Activated CD4-positive, alpha-beta memory T cell treated with anti-CD3 and anti-CD28 coated beads, Interleukin-2, amount 10 ng/mL, durations not matched to agents 7 days and 5 days (primary cell): ENCODE data around the gene TESK1. TPM values are rescaled to one million over a fixed set of nuclear protein-coding genes. Genes with fewer than 3 reads are reported as not detected.
A peak's percentile ranks its signal among the peaks of the same experiment; 100 is the strongest.
"Not testable (repeated sequence)": the region's sequence is repeated elsewhere in the genome, so short reads cannot be mapped to it uniquely, and the experiment has no call there.

ENCODE experiments used
- CTCF ChIA-PET: fragments of 350-600 bp; sonication (Branson Sonifier 250); formaldehyde crosslinking; loops from one replicate; lab custom pipeline; 2021; ENCODE audit warnings: antibody characterized with exemption, inconsistent platforms; lab: Charles Lee
- POLR2A ChIA-PET: fragments of 350-600 bp; sonication (Branson Sonifier 250); formaldehyde crosslinking; loops from one replicate; lab custom pipeline; 2021; ENCODE audit warnings: antibody characterized with exemption; lab: Charles Lee
- DNase-seq: peaks from one replicate; pipeline ENCODE4 v3.0.0-alpha.2; 2020
- H3K27ac Mint-ChIP-seq: one replicate; pipeline ENCODE4 v1.8.0; 2021; ENCODE audit warnings: mild to moderate bottlenecking, mixed read lengths
- H3K27me3 Mint-ChIP-seq: one replicate; pipeline ENCODE4 v1.8.0; 2021; ENCODE audit warnings: mixed read lengths
- H3K36me3 Mint-ChIP-seq: one replicate; pipeline ENCODE4 v1.8.0; 2021; ENCODE audit warnings: low read depth, mixed read lengths
- H3K4me1 Mint-ChIP-seq: one replicate; pipeline ENCODE4 v1.8.0; 2021; ENCODE audit warnings: mixed read lengths
- H3K4me3 Mint-ChIP-seq: one replicate; pipeline ENCODE4 v1.8.0; 2021; ENCODE audit warnings: mild to moderate bottlenecking, mixed read lengths
- H3K9me3 Mint-ChIP-seq: one replicate; pipeline ENCODE4 v1.8.0; 2021; ENCODE audit warnings: mixed read lengths
- total RNA-seq, 2 experiments: library from RNA; stranded (reverse); gene quantifications; one replicate each; pipeline ENCODE4 v1.2.3, GENCODE V29; 2021

Gene TESK1
- total RNA-seq, 2 experiments from 2014 or later, result 31.7 to 32.3 TPM

GRCh38 chr9:35564658-35565061, 40.4 kb upstream of the TESK1 start:
- H3K9me3 Mint-ChIP-seq, result no peaks in the 10 kb centered on the region
- no peaks in the 10 kb centered on the region for H3K36me3 Mint-ChIP-seq
- H3K27me3 Mint-ChIP-seq, result no peaks in the 10 kb centered on the region
- no peak for DNase-seq
- H3K4me3 Mint-ChIP-seq, result no peak overlapping the region
- H3K4me1 Mint-ChIP-seq, result peaks cover 16% of the 10 kb centered on the region
- ChIA-PET CTCF (interaction anchor here (1.3 kb wide), 1 partner anchor 11 kb away, joined by 5 read pairs; no protein-coding TSS in a partner anchor), POLR2A (no interaction called here)
- H3K27ac Mint-ChIP-seq, result no peak overlapping the region

- H3K4me3 Mint-ChIP-seq, result no peak overlapping the region
- CTCF ChIA-PET, result no interaction called here
Measured at GRCh38 chr9:35566417-35566816, 38.6 kb upstream of the TESK1 start.

GRCh38 chr9:35568196-35568595, 36.9 kb upstream of the TESK1 start:
- no peak overlapping the region for H3K4me3 Mint-ChIP-seq
- CTCF ChIA-PET, result no interaction called here
- DNase-seq, result no peak
- H3K9me3 Mint-ChIP-seq, result no peaks in the 10 kb centered on the region
- H3K36me3 Mint-ChIP-seq, result no peaks in the 10 kb centered on the region
- no peak overlapping the region for H3K27ac Mint-ChIP-seq
- no peaks in the 10 kb centered on the region for H3K27me3 Mint-ChIP-seq
- POLR2A ChIA-PET, result no interaction called here
- H3K4me1 Mint-ChIP-seq, result peaks cover 35% of the 10 kb centered on the region

More at GRCh38 chr9:35566417-35566816, 38.6 kb upstream of the TESK1 start:
- no peak for DNase-seq
- no peaks in the 10 kb centered on the region for H3K36me3 Mint-ChIP-seq
- H3K4me1 Mint-ChIP-seq, result peaks cover 33% of the 10 kb centered on the region
- POLR2A ChIA-PET, result interaction anchor here (1.1 kb wide), 1 partner anchor 37 kb away, joined by 3 read pairs; no protein-coding TSS in a partner anchor
- H3K27ac Mint-ChIP-seq, result no peak overlapping the region
- no peaks in the 10 kb centered on the region for H3K9me3 Mint-ChIP-seq
- no peaks in the 10 kb centered on the region for H3K27me3 Mint-ChIP-seq

- no peaks in the 10 kb centered on the region for H3K36me3 Mint-ChIP-seq
- no peaks in the 10 kb centered on the region for H3K27me3 Mint-ChIP-seq
- ChIA-PET CTCF (interaction anchor here (1.0 to 3.0 kb wide), 3 partner anchors 9 to 36 kb away, joined by 3 to 8 read pairs (median 3); partner anchors contain the start of gene TESK1), POLR2A (interaction anchor here (1.4 kb wide), 1 partner anchor 19 kb away, joined by 3 read pairs; no protein-coding TSS in a partner anchor)
- H3K4me1 Mint-ChIP-seq, result peaks cover 33% of the 10 kb centered on the region
- H3K4me3 Mint-ChIP-seq, result no peak overlapping the region
- no peak overlapping the region for H3K27ac Mint-ChIP-seq
- DNase-seq, result no peak
- no peaks in the 10 kb centered on the region for H3K9me3 Mint-ChIP-seq
Measured at GRCh38 chr9:35569206-35569605, 35.9 kb upstream of the TESK1 start.

GRCh38 chr9:35570709-35571504, 34.2 kb upstream of the TESK1 start:
- no peaks in the 10 kb centered on the region for H3K9me3 Mint-ChIP-seq
- no peak overlapping the region for H3K4me3 Mint-ChIP-seq
- H3K27me3 Mint-ChIP-seq, result no peaks in the 10 kb centered on the region
- CTCF ChIA-PET, result interaction anchor here (1.0 to 3.0 kb wide), 3 partner anchors 17 to 91 kb away, joined by 3 to 8 read pairs (median 4); no protein-coding TSS in a partner anchor
- peak; percentile 66 for DNase-seq
- POLR2A ChIA-PET, result interaction anchor here (0.9 to 1.1 kb wide), 2 partner anchors 33 to 158 kb away, joined by 3 to 4 read pairs; no protein-coding TSS in a partner anchor
- peak overlapping the region; percentile 86 for H3K27ac Mint-ChIP-seq
- peaks cover 33% of the 10 kb centered on the region for H3K4me1 Mint-ChIP-seq
- no peaks in the 10 kb centered on the region for H3K36me3 Mint-ChIP-seq

GRCh38 chr9:35574578-35575122, 30.4 kb upstream of the TESK1 start:
- DNase-seq, result no peak
- Mint-ChIP-seq H3K36me3 (peaks cover 10% of the 10 kb centered on the region), H3K27me3 (no peaks in the 10 kb centered on the region), H3K4me3 (no peak overlapping the region), H3K9me3 (peaks cover 16% of the 10 kb centered on the region), H3K27ac (no peak overlapping the region), H3K4me1 (peaks cover 25% of the 10 kb centered on the region)
- ChIA-PET CTCF (no interaction called here), POLR2A (no interaction called here)

GRCh38 chr9:35575478-35575877, 29.6 kb upstream of the TESK1 start:
- ChIA-PET POLR2A (no interaction called here), CTCF (no interaction called here)
- no peaks in the 10 kb centered on the region for H3K27me3 Mint-ChIP-seq
- DNase-seq, result no peak
- H3K9me3 Mint-ChIP-seq, result peaks cover 22% of the 10 kb centered on the region
- H3K36me3 Mint-ChIP-seq, result peaks cover 16% of the 10 kb centered on the region
- H3K27ac Mint-ChIP-seq, result no peak overlapping the region
- no peak overlapping the region for H3K4me3 Mint-ChIP-seq
- peaks cover 19% of the 10 kb centered on the region for H3K4me1 Mint-ChIP-seq

- no peak overlapping the region for H3K4me3 Mint-ChIP-seq
- H3K36me3 Mint-ChIP-seq, result peaks cover 28% of the 10 kb centered on the region
- no peak overlapping the region for H3K27ac Mint-ChIP-seq
- no peak for DNase-seq
- CTCF ChIA-PET, result interaction anchor here (1.5 to 1.7 kb wide), 2 partner anchors 23 to 26 kb away, joined by 4 to 5 read pairs; no protein-coding TSS in a partner anchor
- peaks cover 30% of the 10 kb centered on the region for H3K9me3 Mint-ChIP-seq
- H3K27me3 Mint-ChIP-seq, result no peaks in the 10 kb centered on the region
- POLR2A ChIA-PET, result no interaction called here
- H3K4me1 Mint-ChIP-seq, result peaks cover 7% of the 10 kb centered on the region
Measured at GRCh38 chr9:35577486-35577885, 27.6 kb upstream of the TESK1 start.

- H3K4me1 Mint-ChIP-seq, result peaks cover 7% of the 10 kb centered on the region
- CTCF ChIA-PET, result no interaction called here
- no peak overlapping the region for H3K4me3 Mint-ChIP-seq
- no peaks in the 10 kb centered on the region for H3K27me3 Mint-ChIP-seq
- DNase-seq, result no peak
- H3K36me3 Mint-ChIP-seq, result peaks cover 28% of the 10 kb centered on the region
- H3K27ac Mint-ChIP-seq, result no peak overlapping the region
- peaks cover 33% of the 10 kb centered on the region for H3K9me3 Mint-ChIP-seq
- POLR2A ChIA-PET, result no interaction called here
Measured at GRCh38 chr9:35579130-35579529, 25.9 kb upstream of the TESK1 start.

- Mint-ChIP-seq H3K9me3 (peaks cover 33% of the 10 kb centered on the region), H3K36me3 (peaks cover 28% of the 10 kb centered on the region)
- H3K27ac Mint-ChIP-seq, H3K27me3 Mint-ChIP-seq, H3K4me1 Mint-ChIP-seq, POLR2A ChIA-PET, CTCF ChIA-PET, H3K4me3 Mint-ChIP-seq, DNase-seq: not testable (repeated sequence)
Measured at GRCh38 chr9:35579659-35580227, 25.3 kb upstream of the TESK1 start.

GRCh38 chr9:35583521-35583920, 21.5 kb upstream of the TESK1 start:
- Mint-ChIP-seq H3K36me3 (peaks cover 29% of the 10 kb centered on the region), H3K4me1 (peaks cover 13% of the 10 kb centered on the region), H3K9me3 (peaks cover 41% of the 10 kb centered on the region)
- H3K27ac Mint-ChIP-seq, H3K27me3 Mint-ChIP-seq, POLR2A ChIA-PET, DNase-seq, CTCF ChIA-PET, H3K4me3 Mint-ChIP-seq: not testable (repeated sequence)

GRCh38 chr9:35584681-35585080, 20.4 kb upstream of the TESK1 start:
- CTCF ChIA-PET, H3K27me3 Mint-ChIP-seq, POLR2A ChIA-PET, H3K27ac Mint-ChIP-seq, H3K4me1 Mint-ChIP-seq, H3K4me3 Mint-ChIP-seq, DNase-seq: not testable (repeated sequence)
- H3K36me3 Mint-ChIP-seq, result peaks cover 26% of the 10 kb centered on the region
- H3K9me3 Mint-ChIP-seq, result peaks cover 35% of the 10 kb centered on the region

- H3K27me3 Mint-ChIP-seq, H3K4me3 Mint-ChIP-seq, DNase-seq, CTCF ChIA-PET, H3K27ac Mint-ChIP-seq, H3K4me1 Mint-ChIP-seq: not testable (repeated sequence)
- Mint-ChIP-seq H3K36me3 (peaks cover 12% of the 10 kb centered on the region), H3K9me3 (peaks cover 26% of the 10 kb centered on the region)
- POLR2A ChIA-PET, result interaction anchor here (0.6 to 1.1 kb wide), 2 partner anchors 19 to 775 kb away, joined by 3 read pairs; no protein-coding TSS in a partner anchor
Measured at GRCh38 chr9:35588506-35588905, 16.6 kb upstream of the TESK1 start.
